GM21576 (cell line): ENCODE data around the gene UROC1.

Experiments used
- ATAC-seq: cut with Tn5 transposase; IDR thresholded peaks from one replicate; pipeline ENCODE4 v1.9.1; 2021; ENCODE audit warnings: mild to moderate bottlenecking, moderate library complexity; ENCODE audit not compliant: unreplicated experiment

The UROC1 gene

GRCh38 chr3:126446301-126446700, 71.3 kb downstream of the UROC1 start:
- ATAC-seq = no peak

- no peak for ATAC-seq
Observed at GRCh38 chr3:126445506-126445905, 72.1 kb downstream of the UROC1 start.

- ATAC-seq = no peak
Observed at GRCh38 chr3:126442856-126443242, 74.7 kb downstream of the UROC1 start.

GRCh38 chr3:126442094-126442855, 75.3 kb downstream of the UROC1 start:
- ATAC-seq = no peak

GRCh38 chr3:126441256-126441880, 76.2 kb downstream of the UROC1 start:
- ATAC-seq = no peak

- no peak for ATAC-seq
Observed at GRCh38 chr3:126440709-126440995, 76.9 kb downstream of the UROC1 start.

- no peak for ATAC-seq
Observed at GRCh38 chr3:126439968-126440708, 77.4 kb downstream of the UROC1 start.

- no peak for ATAC-seq
Observed at GRCh38 chr3:126439346-126439967, 78.1 kb downstream of the UROC1 start.

GRCh38 chr3:126438746-126439145, 78.8 kb downstream of the UROC1 start:
- no peak for ATAC-seq

- no peak for ATAC-seq
Observed at GRCh38 chr3:126438186-126438585, 79.4 kb downstream of the UROC1 start.

- ATAC-seq = no peak
Observed at GRCh38 chr3:126436826-126437717, 80.5 kb downstream of the UROC1 start.

GRCh38 chr3:126435456-126436315, 81.9 kb downstream of the UROC1 start:
- ATAC-seq = no peak

- no peak for ATAC-seq
Observed at GRCh38 chr3:126434931-126435411, 82.6 kb downstream of the UROC1 start.

GRCh38 chr3:126434264-126434590, 83.3 kb downstream of the UROC1 start:
- no peak for ATAC-seq

- ATAC-seq = no peak
Observed at GRCh38 chr3:126433496-126434263, 83.9 kb downstream of the UROC1 start.

GRCh38 chr3:126433105-126433430, 84.5 kb downstream of the UROC1 start:
- ATAC-seq = no peak

- ATAC-seq = no peak
Observed at GRCh38 chr3:126432361-126433104, 85.0 kb downstream of the UROC1 start.
